Body of pancreas (tissue), 4 donors: ENCODE measurements around the gene CMC4.

Experiments used
- CTCF ChIP-seq, 7 experiments: fragments of 450-650 bp in 4 of 7; fragments of 200-600 bp in 3 of 7; sonication (generic) in 3 of 7; IDR thresholded peaks; one replicate each; pipeline ENCODE4 v1.5.1; 2016 to 2019; ENCODE audit warnings: antibody characterized with exemption in 7 of 7
- POLR2A ChIP-seq, 3 donors: fragments of 450-650 bp; IDR thresholded peaks; one replicate each; pipeline ENCODE4 v1.6.1; 2016; ENCODE audit warnings: antibody characterized with exemption in 3 of 3, mild to moderate bottlenecking in 2 of 3

- TF ChIP-seq CTCF (IDR thresholded peaks at IDR 0.05) = no peak
- TF ChIP-seq POLR2A (IDR thresholded peaks at IDR 0.05) = no peak
Observed at GRCh38 chrX:155028129-155028528, 42.8 kb downstream of the CMC4 start.
